GM19452 (cell line): ENCODE measurements around the gene ALDH3A2.
"Not testable (repeated sequence)": the region's sequence is repeated elsewhere in the genome, so short reads cannot be mapped to it uniquely, and the experiment has no call there.

ENCODE experiments used
- ATAC-seq: cut with Tn5 transposase; IDR thresholded peaks from one replicate; pipeline ENCODE4 v1.9.1; 2021; ENCODE audit not compliant: unreplicated experiment

ALDH3A2 gene

DNA sequence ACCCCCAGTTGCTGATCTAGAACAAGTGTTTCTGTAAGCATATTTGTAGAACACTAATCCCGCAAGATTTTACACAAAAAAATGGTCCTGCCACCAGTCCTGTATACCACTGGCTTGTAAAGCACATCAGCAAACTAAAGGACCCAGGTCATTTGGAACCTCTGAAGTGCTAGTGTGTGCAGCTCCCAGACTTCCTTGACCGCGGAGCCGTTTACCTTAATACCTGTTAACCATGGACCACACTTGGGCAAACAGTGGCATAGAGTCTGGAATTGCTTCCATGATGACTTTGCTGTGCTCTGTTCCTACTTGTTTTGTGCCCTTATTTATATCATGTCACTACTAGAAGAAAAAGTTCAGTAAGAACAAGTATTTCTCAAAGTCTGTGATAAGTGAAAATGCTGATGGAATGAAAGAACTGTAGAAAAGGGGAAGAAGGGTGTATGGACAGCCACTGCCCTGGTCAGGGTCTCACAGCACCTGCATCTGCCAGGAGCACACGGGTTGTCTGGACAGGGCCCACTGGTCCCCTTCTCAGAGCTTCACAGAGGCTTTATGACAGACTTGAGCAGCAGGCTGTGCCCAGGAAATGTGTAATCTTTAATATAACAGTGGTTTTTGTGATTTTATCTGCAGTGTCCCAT, 29.3 kb downstream of the ALDH3A2 start:
- no peak for ATAC-seq

DNA sequence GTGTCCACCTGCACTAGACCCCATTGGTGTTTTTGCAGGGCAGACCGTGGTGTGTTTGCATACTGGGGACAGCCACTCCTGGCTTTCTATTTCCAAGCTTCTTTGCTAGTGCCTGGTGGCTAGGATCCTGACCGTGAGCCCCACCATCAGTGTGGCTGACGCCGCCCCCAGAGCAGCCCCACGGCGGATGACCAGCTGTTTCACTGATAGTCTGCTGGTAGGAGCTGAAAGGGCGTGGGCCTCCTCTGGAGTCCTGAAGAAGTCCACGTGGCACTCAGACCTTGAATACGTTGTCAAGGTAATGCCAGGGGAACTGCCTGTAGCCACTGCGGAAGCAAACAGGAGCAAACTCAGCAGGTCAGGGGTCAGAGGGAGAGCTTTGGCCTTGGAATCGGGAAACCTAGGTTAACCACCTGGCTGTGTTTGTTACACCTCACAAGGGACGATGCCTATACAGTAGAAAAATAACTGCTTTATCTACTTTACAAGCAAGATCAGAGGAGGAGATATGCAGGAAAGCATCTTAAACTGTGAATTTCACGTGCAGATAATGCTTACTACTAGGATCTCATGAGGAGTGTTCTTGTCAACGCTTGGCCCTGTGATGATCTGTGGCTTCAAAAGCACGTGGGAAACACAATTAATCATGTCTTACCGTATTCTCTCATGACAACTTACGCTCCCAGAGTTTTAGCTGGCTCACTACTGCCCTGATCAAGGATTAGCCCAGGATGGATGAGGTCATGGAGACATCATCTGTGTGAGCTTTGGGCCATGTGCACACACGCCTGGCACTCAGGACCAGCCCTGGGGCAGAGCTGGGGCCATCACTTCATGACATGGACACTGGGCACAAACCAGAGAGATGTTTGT, 30.3 kb downstream of the ALDH3A2 start:
- ATAC-seq = no peak

DNA sequence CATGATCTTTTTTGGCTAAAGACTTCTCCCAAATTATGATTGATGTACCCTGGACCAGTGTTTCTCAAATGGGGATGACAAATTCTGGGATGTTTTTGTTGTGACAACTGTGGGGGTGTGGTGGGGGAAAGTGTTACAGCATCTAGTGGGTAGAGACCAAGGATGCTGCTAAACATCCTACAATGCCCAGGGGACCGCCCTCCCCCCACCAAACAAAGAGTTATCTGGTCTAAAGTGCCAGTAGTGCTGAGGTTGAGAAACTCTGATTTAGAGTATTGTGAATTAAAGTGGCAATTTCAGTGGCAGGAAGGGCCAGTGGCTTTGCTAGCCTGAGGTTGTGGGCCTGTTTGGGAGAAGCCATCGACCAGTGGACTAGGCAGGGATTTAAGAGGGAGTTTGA, 34.6 kb downstream of the ALDH3A2 start:
- no peak for ATAC-seq

DNA sequence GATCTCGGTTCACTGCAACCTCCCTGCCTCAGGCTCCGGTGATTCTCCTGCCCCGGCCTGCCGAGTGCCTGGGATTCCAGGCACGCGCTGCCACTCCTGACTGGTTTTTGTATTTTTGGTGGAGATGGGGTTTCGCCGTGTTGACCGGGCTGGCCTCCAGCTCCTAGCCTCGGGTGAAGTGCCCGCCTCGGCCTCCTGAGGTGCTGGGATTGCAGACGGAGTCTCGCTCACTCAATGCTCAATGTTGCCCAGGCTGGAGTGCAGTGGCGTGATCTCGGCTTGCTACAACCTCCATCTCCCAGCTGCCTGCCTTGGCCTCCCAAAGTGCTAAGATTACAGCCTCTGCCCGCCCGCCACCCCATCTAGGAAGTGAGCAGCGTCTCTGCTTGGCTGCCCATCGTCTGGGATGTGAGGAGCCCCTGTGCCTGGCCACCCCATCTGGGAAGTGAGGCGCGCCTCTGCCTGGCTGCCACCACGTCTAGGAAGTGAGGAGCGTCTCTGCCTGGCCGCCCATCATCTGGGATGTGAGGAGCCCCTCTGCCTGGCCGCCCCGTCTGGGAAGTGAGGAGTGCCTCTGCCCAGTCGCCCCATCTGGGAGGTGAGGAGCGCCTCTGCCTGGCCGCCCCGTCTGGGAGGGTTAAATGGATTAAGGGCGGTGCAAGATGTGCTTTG, 36.5 kb downstream of the ALDH3A2 start:
- not testable (repeated sequence) for ATAC-seq

DNA sequence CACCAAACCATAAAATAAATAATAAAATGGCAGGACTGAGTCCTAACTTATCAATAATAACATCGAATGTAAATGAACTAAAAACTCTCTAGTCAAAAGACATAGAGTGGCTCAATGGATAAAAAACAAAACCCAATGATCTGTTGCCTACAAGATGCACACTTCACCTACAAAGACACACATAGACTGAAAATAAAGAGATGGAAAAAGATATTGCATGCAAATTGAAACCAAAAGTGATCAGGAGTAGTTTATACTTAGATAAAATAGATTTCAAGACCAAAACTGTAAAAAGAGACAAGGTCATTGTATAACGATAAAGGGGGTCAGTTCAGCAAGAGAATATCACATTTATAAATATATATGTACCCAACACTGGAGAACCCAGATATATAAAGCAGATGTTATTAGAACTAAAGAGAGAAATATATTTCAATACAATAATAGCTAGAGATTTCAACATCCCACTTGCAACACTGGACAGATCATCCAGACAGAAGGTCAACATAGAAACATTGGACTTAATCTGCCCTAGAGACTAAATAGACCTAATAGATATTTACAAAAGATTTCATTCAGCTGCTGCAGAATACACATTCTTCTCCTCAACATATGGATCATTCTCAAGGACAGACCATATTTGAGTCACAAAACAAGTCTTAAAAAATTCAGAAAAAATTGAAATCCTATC, 38.0 kb downstream of the ALDH3A2 start:
- no peak for ATAC-seq

DNA sequence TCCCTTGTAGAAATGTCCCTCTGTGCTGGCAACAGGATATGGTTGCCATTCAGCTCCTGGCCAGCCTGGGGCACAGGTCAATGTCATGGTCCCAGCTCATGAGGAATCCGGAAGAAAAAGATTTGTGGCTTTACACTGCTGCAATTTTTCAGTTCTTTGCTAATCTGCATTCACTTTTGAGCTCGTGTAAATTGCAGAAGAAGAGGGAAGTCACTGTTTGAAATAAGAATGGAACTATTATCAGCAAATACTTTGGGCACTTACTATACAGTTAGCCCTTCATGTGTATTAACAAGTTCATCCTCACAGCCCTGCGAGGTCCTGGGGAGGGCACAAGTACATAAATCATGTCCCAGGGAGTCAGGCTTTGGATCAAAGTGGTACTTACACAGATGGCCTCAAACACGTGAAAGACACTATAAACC, 53.7 kb downstream of the ALDH3A2 start:
- ATAC-seq = no peak

DNA sequence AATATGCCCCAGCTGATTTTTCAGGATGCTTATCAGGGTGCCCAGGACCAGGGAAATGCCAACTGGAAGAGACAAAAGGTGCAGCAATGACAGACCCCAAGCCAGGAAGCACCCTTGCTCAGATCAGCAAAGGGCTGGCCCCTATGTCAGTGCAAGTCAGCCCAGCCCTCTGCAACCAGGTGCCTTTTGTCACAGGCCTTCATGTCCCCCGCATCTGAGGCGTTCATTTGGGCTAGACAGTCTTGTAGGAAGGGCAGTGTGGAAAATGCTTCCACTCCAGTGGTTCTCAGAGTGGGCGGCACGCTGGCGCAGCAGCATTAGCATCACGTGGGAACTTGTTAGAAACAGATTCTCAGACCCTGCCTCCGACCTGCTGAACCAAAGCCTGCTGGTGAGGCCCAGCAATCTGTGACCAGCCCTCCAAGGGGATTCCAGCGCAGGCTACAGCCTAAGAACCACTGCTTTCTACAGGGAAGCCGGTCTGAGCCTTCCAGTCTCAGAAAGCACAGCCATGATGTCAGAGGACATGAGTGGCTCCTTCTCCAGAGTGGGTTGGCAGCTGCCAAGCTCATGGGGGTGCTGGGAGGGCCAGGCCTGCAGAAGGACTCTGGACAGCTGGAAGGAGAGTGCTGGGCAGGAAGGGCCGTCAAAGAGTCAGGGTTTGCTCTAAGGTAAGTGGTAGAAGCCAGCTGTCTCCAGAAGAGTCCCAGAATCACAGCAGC, 54.7 kb downstream of the ALDH3A2 start:
- ATAC-seq = no peak

DNA sequence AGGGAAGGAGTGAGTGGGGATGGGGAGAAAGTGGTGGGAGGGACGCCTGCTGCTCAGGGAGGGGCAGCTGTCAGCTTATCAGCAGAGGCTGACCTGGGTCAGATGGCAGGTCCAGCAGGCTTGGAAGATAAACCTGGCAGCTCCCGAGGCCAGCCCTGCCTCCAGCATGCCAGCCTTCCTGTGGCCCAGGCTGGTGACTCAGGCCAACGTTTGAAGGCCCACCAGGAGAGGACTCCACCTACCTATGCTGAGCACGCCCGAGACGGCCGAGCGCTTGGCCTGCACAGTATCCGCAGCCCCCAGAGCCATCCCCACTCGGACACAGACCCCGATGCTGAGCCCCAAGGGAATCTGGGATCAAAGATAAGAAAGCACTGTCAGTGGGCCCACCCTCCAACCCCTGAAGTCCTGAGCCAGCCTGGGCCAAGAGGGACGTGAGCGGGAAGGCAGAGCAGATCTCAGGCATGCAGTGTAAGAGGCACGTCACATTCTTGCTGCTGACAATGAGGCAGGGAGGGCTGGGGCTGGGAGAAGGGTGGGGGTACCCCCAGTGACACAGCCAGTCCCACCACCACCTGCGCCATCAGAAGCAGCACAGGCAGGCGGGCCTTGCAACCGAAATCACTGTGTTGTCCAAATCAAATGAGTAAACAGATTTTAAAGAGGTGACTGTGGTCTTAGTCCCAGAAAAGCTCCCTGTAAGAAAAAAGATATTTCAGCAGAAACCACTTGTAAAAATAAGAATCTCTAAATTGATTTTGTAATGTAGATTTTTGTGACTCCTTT, 55.5 kb downstream of the ALDH3A2 start:
- ATAC-seq = no peak

DNA sequence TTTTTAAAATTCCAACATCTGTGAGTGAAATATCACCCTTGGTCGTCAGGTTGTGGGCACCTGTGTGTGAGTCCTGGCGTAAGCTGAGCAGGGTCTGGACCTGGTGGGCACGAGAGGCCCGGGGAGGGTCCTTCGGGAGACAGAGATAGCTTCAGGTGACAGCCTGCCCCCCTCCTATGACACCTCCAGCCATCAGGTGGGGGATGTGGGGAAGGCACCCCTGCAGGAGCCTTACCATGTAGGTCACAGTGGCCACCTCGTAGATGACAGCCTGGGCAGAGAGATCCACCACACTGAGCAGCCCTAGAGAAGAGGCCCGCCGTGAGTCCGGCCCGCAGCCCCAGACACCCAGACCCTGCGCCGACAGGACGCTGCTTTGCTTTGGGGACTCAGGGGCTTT, 56.6 kb downstream of the ALDH3A2 start:
- ATAC-seq = no peak

DNA sequence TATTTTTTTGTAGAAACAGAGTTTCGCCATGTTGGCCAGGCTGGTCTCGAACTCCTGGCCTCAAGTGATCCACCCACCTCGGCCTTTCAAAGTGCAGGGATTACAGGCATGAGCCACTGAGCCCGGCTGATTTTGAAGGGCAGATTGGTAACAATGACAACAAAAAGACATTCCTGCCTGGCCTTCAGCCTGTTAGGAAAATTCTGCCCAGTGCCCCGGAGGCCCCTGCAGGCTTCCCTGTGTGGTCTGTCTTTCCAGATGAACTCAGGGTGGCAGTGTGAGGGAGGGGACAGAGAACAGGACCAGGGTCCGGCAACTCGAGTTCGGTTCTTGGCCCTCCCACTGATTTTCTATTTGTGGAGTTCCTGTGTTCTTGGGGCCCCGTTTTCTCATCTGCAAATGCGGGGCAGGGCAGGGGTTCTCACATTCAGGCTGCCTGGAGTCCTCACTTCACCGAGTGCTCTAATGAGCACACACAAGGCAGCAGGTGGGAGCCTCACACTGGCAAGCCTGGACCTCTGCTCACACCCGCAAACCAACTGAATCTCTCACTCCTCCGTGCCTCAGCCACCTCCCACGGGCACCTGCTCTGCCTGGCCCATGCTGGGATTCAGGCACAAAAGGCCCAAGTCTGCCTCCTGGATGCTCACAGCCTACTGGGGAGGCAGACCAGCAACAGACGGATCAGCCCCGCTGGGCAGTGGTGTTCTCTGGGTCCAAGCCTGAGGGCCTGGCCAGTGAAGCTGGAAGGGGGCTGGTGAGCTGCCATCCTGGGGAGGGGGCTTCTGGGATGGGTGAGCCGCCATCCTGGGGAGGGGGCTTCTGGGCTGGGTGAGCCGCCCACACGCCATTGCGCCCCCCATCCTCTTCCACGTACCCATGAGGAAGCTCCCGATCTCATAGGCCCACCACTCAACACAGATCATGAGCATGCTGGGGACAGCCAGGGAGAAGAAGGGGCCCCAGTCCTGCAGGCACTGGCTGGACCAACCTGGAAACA, 57.5 kb downstream of the ALDH3A2 start:
- no peak for ATAC-seq

DNA sequence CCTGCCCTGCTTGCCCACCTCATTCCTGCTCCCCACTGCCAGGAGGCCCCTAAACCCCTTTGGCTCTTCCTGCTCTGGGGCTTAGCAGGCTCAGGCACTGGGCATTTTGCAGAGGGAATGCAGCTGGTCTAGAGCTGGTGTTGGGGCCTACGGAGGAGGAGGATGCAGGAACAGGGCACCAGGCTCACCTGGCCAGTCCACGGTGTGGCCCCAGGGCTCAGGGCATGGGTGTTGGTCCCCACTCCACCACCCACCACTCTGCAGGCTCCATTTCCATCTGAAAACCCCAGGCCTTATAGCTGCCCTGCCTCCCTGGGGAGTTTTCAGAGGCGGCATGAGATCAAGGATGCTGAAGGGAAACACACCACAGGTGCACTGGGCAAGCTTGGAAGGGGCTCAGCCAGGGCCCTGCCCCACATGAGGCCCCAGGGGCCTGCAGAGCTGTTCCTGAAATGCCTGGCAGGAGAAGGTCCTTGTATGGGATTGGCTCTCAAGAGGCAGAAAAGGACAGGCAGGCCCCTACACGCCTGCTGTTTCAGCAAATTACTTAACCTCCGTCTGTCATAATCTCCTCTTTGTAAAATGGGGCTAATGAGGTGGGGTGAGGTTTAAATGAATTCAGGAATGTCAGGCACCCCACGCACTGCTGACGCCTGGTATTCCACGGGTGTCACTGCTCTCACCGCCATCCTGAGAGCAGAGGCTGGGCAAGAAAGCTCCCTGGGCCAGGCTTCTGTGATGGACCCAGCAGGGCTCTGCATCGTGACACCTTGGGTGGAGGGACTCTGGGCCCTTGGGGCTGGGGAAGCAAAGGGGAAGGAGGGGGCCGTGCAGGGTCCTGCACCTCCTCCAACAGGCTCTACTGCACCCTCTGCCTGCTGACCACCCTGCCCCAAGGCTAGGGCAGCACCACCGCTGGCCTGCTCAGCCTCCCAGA, 58.5 kb downstream of the ALDH3A2 start:
- ATAC-seq = no peak

DNA sequence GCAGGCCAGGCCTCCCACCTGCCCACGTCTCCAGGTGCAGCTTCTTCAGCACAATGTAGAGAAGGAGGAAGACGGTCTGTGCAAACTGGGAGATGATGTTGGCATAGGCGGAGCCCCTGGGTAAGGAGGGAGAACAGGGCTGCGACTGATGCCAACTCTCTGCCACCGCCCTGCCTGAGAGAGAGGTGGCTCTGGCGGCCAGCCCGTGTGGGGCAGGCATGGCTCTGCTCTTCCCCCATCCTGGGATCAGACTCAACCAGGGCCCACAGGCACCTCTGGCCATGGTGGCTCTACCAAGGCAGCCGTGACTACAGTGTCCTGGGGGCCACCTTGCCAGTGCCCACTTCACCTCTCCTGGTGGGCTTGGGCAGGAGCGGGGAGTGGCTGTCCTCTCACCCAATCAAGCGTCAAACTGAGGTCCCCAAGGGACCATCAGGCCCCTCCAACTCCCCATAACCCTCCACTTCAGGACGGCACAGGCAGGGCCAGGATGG, 59.2 kb downstream of the ALDH3A2 start:
- ATAC-seq = no peak

DNA sequence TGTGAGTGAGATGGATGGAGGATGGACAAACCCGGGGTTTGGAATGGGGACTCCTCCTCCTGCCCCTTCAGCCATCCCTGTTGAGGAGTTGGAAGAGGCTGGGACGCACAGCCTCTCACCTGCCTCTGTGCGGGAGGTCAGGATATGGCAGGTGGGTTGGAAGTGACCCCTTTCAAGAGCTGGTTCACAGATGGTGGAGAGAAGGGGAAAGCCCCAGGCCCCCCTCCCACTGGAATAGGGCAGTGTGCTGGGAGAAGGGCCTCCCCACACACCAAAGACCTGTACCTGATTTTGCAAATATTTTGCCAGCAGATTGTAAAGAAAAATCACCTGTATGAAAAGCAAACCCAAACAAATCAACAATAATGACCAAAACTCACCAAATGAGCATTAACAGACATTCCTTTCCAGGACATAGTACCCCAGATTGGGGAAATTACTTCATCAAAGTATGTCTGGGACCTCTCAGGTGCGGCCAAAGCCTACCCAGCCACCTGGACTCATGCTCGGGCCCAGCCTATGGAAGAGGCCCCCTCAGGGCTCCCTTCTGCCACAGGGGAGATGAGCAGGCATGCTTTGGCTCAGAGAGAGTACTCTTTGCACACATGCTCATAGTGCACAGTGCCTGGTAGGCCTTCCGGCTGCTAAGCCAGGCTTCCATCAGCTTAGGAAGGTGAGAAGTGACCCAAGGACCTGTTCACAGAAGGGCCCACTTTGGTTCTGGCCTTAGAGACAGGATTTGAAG, 60.1 kb downstream of the ALDH3A2 start:
- ATAC-seq = no peak

DNA sequence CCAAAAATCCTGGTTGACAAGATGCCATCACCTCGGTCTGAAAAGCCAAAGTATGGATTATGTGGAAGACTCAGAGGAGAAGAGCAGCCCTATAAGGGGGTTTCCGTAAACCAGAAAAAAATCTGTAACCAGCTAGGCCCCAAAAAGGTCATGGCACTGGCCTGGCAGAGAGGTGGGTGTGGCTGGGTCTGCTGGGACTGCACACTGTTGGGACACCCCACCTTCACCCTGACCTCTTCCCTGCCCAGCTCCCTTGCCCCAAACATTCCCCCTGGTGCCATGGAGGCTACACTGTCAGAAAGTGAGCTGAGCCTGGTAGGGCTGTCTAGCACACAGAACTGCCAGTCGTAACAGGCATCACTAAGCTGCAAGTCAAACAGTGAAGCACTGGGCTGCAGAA, 61.3 kb downstream of the ALDH3A2 start:
- ATAC-seq = no peak

DNA sequence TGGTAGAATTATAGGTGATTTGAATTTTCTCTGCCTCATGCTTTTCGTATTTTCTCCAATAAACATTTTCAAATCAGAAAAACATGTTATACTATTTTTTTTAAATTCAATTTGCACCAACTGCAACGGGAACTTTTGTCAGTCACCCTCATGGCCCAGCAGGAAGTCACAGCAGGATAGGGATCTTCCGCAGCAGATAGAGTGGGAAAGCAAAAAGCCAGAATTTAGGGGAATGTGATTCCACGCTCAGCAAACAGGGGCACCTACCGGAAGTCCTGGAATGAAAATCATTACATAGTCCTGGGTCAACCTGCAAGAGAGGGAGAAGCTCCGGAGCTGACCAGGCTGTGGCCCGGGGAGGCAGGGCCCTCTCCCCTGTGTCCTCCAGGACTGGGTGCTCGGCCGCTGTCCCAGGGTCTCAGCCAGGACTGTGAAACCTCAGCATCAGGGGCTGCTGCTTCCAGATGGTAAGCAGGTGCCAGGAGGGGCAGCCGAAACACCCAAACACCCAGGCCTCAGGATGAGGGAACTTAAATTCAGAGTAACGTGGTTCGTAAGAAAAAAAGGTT, 64.0 kb downstream of the ALDH3A2 start:
- no peak for ATAC-seq

DNA sequence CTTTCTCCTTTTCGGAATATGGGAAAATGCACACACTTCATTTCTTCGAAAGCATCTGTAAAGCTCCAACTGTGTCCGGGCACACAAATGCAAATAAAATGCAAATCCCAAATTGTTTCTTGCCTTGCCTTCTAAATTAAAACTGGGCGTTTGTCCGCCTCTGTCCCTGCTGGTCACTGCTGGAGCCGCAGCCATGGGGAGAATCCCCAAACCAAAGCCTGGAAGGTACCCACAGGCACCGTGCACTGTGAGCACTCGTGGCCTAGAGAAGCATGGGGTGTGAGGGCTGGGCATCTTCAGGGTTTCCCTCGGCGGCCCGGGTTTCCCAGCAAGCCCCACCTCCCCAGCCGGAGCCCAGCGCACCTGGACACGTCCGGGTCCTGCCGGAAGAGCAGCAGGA, 64.9 kb downstream of the ALDH3A2 start:
- ATAC-seq = no peak
